Large intestine (tissue), 3 donors: Measurements from ENCODE around the gene BAHCC1. TPM values are rescaled to one million over a fixed set of nuclear protein-coding genes. Genes with fewer than 3 reads are reported as not detected.

Experiments used
- DNase-seq, 2 donors: peaks; one replicate each; pipeline versions ENCODE4 v3.0.0 to v3.0.0-alpha.2; 2013
- H3K27ac ChIP-seq: one replicate; pipeline ENCODE4 v1.5.1; 2013; ENCODE audit warnings: low read length
- H3K27me3 ChIP-seq: 2 replicates; pipeline ENCODE4 v1.6.1; 2013; ENCODE audit warnings: low read length; ENCODE audit not compliant: control insufficient read depth, insufficient read depth
- H3K36me3 ChIP-seq: 2 replicates; pipeline ENCODE4 v1.6.1; 2013; ENCODE audit warnings: low read length; ENCODE audit not compliant: control insufficient read depth, insufficient read depth
- H3K4me1 ChIP-seq: one replicate; pipeline ENCODE4 v1.6.1; 2013; ENCODE audit warnings: low read length; ENCODE audit not compliant: control insufficient read depth, insufficient read depth
- H3K4me3 ChIP-seq: one replicate; pipeline ENCODE4 v1.5.1; 2013; ENCODE audit warnings: low read length
- H3K9me3 ChIP-seq: one replicate; pipeline ENCODE4 v1.6.1; 2013; ENCODE audit warnings: mild to moderate bottlenecking, low read depth, low read length, moderate library complexity; ENCODE audit not compliant: control insufficient read depth
- WGBS: methylation state at CpG from one replicate; pipeline ENCODE4 v1.1.5; 2013; ENCODE audit warnings: low lambda C conversion rate; ENCODE audit not compliant: insufficient coverage; 5-methylcytosine and 5-hydroxymethylcytosine counted together
- polyA plus RNA-seq: library from polyadenylated mRNA; unstranded; fragments of 120-200 nt; gene quantifications from one replicate; pipeline ENCODE4 v1.2.1, GENCODE V29; 2013

The BAHCC1 gene
- polyA plus RNA-seq, 1 donor, result 21.9 TPM

- H3K4me3 ChIP-seq, result no peak overlapping the region
- peaks cover 10% of the 10 kb centered on the region for H3K9me3 ChIP-seq
- H3K27me3 ChIP-seq, result no peaks in the 10 kb centered on the region
- no CpG with 5 or more reads among the region's 3 CpGs for WGBS
- no peak overlapping the region for H3K27ac ChIP-seq
- H3K4me1 ChIP-seq, result no peaks in the 10 kb centered on the region
- peaks cover 61% of the 10 kb centered on the region for H3K36me3 ChIP-seq
- DNase-seq, result no peak
Measured at GRCh38 chr17:81457401-81457800, 62.1 kb downstream of the BAHCC1 start.

GRCh38 chr17:81457917-81458555 lies 62.8 kb downstream of the BAHCC1 start:
- Histone ChIP-seq H3K4me3 (no peak overlapping the region), H3K27me3 (no peaks in the 10 kb centered on the region), H3K27ac (no peak overlapping the region), H3K4me1 (no peaks in the 10 kb centered on the region), H3K36me3 (peaks cover 62% of the 10 kb centered on the region), H3K9me3 (peaks cover 8% of the 10 kb centered on the region)
- no CpG with 5 or more reads among the region's 25 CpGs for WGBS
- no peak for DNase-seq

- peaks cover 8% of the 10 kb centered on the region for H3K9me3 ChIP-seq
- H3K36me3 ChIP-seq, result peaks cover 63% of the 10 kb centered on the region
- no CpG with 5 or more reads among the region's 22 CpGs for WGBS
Measured at GRCh38 chr17:81458628-81459027, 63.4 kb downstream of the BAHCC1 start.

GRCh38 chr17:81459224-81459623 lies 64.0 kb downstream of the BAHCC1 start:
- Histone ChIP-seq H3K4me3 (no peak overlapping the region), H3K27ac (no peak overlapping the region), H3K27me3 (no peaks in the 10 kb centered on the region), H3K36me3 (peaks cover 65% of the 10 kb centered on the region), H3K4me1 (no peaks in the 10 kb centered on the region), H3K9me3 (peaks cover 8% of the 10 kb centered on the region)
- no peak for DNase-seq
- no CpG with 5 or more reads among the region's 27 CpGs for WGBS

More at GRCh38 chr17:81458628-81459027, 63.4 kb downstream of the BAHCC1 start:
- Histone ChIP-seq H3K4me3 (no peak overlapping the region), H3K4me1 (no peaks in the 10 kb centered on the region), H3K27me3 (no peaks in the 10 kb centered on the region), H3K27ac (no peak overlapping the region)
- no peak for DNase-seq

- H3K27ac ChIP-seq, result no peak overlapping the region
- WGBS, result no CpG with 5 or more reads among the region's 16 CpGs
- DNase-seq, result no peak
- no peaks in the 10 kb centered on the region for H3K4me1 ChIP-seq
- H3K9me3 ChIP-seq, result peaks cover 8% of the 10 kb centered on the region
- no peak overlapping the region for H3K4me3 ChIP-seq
- H3K27me3 ChIP-seq, result no peaks in the 10 kb centered on the region
- H3K36me3 ChIP-seq, result peaks cover 66% of the 10 kb centered on the region
Measured at GRCh38 chr17:81459864-81460263, 64.6 kb downstream of the BAHCC1 start.

GRCh38 chr17:81460856-81461460 lies 65.7 kb downstream of the BAHCC1 start:
- Histone ChIP-seq H3K36me3 (peaks cover 56% of the 10 kb centered on the region), H3K27ac (no peak overlapping the region), H3K27me3 (no peaks in the 10 kb centered on the region), H3K9me3 (peaks cover 8% of the 10 kb centered on the region), H3K4me1 (no peaks in the 10 kb centered on the region), H3K4me3 (no peak overlapping the region)
- no CpG with 5 or more reads among the region's 43 CpGs for WGBS
- no peak for DNase-seq

GRCh38 chr17:81461607-81462500 lies 66.6 kb downstream of the BAHCC1 start:
- peaks cover 54% of the 10 kb centered on the region for H3K36me3 ChIP-seq
- no peaks in the 10 kb centered on the region for H3K27me3 ChIP-seq
- H3K9me3 ChIP-seq, result peaks cover 8% of the 10 kb centered on the region
- no peak overlapping the region for H3K27ac ChIP-seq
- DNase-seq, result no peak
- no CpG with 5 or more reads among the region's 50 CpGs for WGBS
- no peak overlapping the region for H3K4me3 ChIP-seq
- H3K4me1 ChIP-seq, result no peaks in the 10 kb centered on the region

GRCh38 chr17:81462506-81463125 lies 67.4 kb downstream of the BAHCC1 start:
- Histone ChIP-seq H3K4me3 (no peak overlapping the region), H3K36me3 (peaks cover 48% of the 10 kb centered on the region), H3K27ac (no peak overlapping the region), H3K4me1 (no peaks in the 10 kb centered on the region), H3K27me3 (no peaks in the 10 kb centered on the region), H3K9me3 (peaks cover 3% of the 10 kb centered on the region)
- WGBS, result no CpG with 5 or more reads among the region's 33 CpGs
- no peak for DNase-seq

GRCh38 chr17:81463506-81463905 lies 68.2 kb downstream of the BAHCC1 start:
- Histone ChIP-seq H3K36me3 (peaks cover 43% of the 10 kb centered on the region), H3K27me3 (no peaks in the 10 kb centered on the region), H3K9me3 (peaks cover 3% of the 10 kb centered on the region), H3K4me3 (no peak overlapping the region), H3K27ac (no peak overlapping the region), H3K4me1 (peaks cover 5% of the 10 kb centered on the region)
- DNase-seq, result no peak
- no CpG with 5 or more reads among the region's 32 CpGs for WGBS

GRCh38 chr17:81464586-81464985 lies 69.3 kb downstream of the BAHCC1 start:
- no CpG with 5 or more reads among the region's 9 CpGs for WGBS
- Histone ChIP-seq H3K36me3 (peaks cover 37% of the 10 kb centered on the region), H3K4me1 (peaks cover 9% of the 10 kb centered on the region), H3K27ac (no peak overlapping the region), H3K9me3 (peaks cover 3% of the 10 kb centered on the region), H3K4me3 (no peak overlapping the region), H3K27me3 (no peaks in the 10 kb centered on the region)
- no peak for DNase-seq
